ENCODE measurements around the gene DPEP2NB.
"Not testable (repeated sequence)": the region's sequence is repeated elsewhere in the genome, so short reads cannot be mapped to it uniquely, and the experiment has no call there.

DNA sequence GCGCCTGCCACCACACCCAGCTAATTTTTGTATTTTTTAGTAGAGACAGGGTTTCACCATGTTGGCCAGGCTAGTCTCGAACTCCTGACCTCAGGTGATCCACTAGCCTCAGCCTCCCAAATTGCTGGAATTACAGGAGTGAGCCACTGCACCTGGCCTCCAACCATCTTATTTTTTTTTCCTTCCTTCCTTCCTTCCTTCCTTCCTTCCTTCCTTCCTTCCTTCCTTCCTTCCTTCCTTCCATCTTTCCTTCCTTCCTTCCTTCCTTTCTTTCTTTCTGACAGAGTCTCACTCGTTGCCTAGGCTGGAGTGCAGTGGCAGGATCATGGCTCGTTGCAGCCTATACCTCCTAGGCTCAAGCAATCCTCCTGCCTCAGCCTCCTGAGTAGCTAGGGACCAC is 5.8 kb downstream of the DPEP2NB start:
- TF ChIP-seq, protein P1, sequence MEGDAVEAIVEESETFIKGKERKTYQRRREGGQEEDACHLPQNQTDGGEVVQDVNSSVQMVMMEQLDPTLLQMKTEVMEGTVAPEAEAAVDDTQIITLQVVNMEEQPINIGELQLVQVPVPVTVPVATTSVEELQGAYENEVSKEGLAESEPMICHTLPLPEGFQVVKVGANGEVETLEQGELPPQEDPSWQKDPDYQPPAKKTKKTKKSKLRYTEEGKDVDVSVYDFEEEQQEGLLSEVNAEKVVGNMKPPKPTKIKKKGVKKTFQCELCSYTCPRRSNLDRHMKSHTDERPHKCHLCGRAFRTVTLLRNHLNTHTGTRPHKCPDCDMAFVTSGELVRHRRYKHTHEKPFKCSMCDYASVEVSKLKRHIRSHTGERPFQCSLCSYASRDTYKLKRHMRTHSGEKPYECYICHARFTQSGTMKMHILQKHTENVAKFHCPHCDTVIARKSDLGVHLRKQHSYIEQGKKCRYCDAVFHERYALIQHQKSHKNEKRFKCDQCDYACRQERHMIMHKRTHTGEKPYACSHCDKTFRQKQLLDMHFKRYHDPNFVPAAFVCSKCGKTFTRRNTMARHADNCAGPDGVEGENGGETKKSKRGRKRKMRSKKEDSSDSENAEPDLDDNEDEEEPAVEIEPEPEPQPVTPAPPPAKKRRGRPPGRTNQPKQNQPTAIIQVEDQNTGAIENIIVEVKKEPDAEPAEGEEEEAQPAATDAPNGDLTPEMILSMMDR (IDR thresholded peaks at IDR 0.05) = not testable (repeated sequence)
- TF ChIP-seq POLR2A, EP300, POLR2AphosphoS5 (IDR thresholded peaks at IDR 0.05): not testable (repeated sequence)
